NOMO-1 (cell line): ENCODE measurements around the gene TMEM200C.

Experiments used
- DNase-seq, 2 experiments: peaks; one replicate each; lab custom pipeline; 2025; ENCODE audit not compliant: unreplicated experiment in 2 of 2; lab: John Stamatoyannopoulos, UW

Gene TMEM200C

DNA sequence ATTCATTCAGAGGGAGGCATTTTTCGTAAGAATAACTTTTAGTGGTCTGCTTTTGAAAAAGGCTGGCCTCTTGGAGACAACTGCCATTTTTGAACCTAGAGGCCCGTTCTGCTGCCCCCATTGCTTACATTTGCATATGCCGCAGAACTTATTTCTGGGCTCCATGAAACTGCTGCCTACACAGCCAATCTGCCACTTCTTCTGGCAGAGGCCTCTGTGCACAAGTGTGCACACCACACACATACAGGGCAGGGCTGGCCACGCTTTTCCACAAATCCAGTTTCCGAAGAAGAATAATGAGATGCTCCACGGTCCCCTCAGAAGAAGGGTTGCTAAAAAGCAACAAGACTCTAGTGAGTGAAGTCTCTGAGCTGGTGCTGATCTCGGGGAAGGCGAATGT lies 56.2 kb downstream of the TMEM200C start:
- DNase-seq: no peak
